Progenitor cell of endocrine pancreas (in vitro differentiated cells): ENCODE measurements around the gene MPI. TPM values are rescaled to one million over a fixed set of nuclear protein-coding genes. Genes with fewer than 3 reads are reported as not detected.
A peak's percentile ranks its signal among the peaks of the same experiment; 100 is the strongest.

ENCODE experiments used
- DNase-seq: peaks from one replicate; pipeline ENCODE4 v3.0.0; 2021; ENCODE audit warnings: low spot score; ENCODE audit not compliant: unreplicated experiment
- H3K27ac Mint-ChIP-seq: 2 replicates; pipeline ENCODE4 v1.8.0; 2021; ENCODE audit warnings: mild to moderate bottlenecking, moderate library complexity, mixed read lengths
- H3K27me3 Mint-ChIP-seq: 2 replicates; pipeline ENCODE4 v1.8.0; 2021; ENCODE audit warnings: mixed read lengths
- H3K36me3 Mint-ChIP-seq: 2 replicates; pipeline ENCODE4 v1.8.0; 2022; ENCODE audit warnings: mixed read lengths; ENCODE audit not compliant: insufficient read depth
- H3K4me1 Mint-ChIP-seq: 2 replicates; pipeline ENCODE4 v1.8.0; 2021; ENCODE audit warnings: low read depth, mixed read lengths
- H3K4me3 Mint-ChIP-seq: 2 replicates; pipeline ENCODE4 v1.8.0; 2021; ENCODE audit warnings: low read depth, mild to moderate bottlenecking, moderate library complexity, mixed read lengths
- H3K9me3 Mint-ChIP-seq: 2 replicates; pipeline ENCODE4 v1.8.0; 2021; ENCODE audit warnings: low read depth, mixed read lengths
- total RNA-seq: library from RNA; stranded (reverse); gene quantifications from 2 replicates; pipeline ENCODE4 v1.2.1, GENCODE V29; 2021
- TF ChIP-seq, protein P1 (sequence below): fragments of 200-600 bp; sonication (generic); IDR thresholded peaks from one replicate; pipeline ENCODE4 v1.5.0; 2021; ENCODE audit warnings: antibody characterized with exemption, mild to moderate bottlenecking; ENCODE audit not compliant: unreplicated experiment

MPI gene
- total RNA-seq, 1 donor from 2014 or later, result 39.6 TPM

- Mint-ChIP-seq H3K36me3 (peaks cover 18% of the 10 kb centered on the region), H3K27ac (no peak overlapping the region), H3K4me3 (no peak overlapping the region), H3K9me3 (no peaks in the 10 kb centered on the region), H3K27me3 (no peaks in the 10 kb centered on the region), H3K4me1 (peaks cover 11% of the 10 kb centered on the region)
- peak; percentile 25 for DNase-seq
- TF ChIP-seq, protein P1, sequence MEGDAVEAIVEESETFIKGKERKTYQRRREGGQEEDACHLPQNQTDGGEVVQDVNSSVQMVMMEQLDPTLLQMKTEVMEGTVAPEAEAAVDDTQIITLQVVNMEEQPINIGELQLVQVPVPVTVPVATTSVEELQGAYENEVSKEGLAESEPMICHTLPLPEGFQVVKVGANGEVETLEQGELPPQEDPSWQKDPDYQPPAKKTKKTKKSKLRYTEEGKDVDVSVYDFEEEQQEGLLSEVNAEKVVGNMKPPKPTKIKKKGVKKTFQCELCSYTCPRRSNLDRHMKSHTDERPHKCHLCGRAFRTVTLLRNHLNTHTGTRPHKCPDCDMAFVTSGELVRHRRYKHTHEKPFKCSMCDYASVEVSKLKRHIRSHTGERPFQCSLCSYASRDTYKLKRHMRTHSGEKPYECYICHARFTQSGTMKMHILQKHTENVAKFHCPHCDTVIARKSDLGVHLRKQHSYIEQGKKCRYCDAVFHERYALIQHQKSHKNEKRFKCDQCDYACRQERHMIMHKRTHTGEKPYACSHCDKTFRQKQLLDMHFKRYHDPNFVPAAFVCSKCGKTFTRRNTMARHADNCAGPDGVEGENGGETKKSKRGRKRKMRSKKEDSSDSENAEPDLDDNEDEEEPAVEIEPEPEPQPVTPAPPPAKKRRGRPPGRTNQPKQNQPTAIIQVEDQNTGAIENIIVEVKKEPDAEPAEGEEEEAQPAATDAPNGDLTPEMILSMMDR, result peak; percentile 89
Observed at GRCh38 chr15:74901612-74902063, 11.8 kb downstream of the MPI start.

DNA sequence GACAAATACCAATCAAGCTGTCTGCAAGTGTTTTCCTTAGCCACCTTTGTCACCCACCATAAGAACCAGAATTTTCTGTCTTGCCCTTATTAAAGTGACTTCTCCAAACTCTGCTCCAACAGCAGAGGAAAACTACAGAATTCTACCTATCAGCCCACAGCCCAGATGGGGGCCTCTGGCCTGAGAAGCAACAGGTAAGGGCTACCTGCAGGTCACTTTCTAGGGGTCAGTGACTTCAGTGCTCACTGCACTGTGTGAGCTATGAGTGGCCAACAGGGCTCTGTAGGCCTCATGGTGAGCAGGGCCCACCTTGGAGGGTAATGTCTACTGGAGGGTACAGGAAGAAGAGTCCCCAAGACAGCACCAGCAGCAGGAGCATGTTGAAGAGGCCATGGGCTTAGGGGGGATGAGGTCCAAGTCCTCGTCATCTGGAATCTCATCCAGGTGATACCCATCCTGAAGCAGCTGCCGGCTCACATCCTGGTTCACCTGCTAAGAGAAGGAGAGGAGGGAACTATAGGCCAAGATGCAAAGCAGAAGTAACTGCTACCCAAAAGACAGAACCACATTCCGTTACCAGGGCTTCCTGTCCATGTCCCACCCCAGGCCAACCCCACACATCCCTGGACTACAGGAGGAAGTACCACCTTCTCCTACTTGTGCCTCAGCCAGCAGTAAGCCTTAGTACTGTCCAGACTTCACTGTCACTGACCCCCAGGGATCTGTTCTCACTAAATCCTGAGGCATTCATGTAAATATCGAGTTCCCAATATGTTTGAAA lies 12.6 kb downstream of the MPI start:
- Mint-ChIP-seq H3K9me3 (no peaks in the 10 kb centered on the region), H3K27me3 (no peaks in the 10 kb centered on the region), H3K4me3 (no peak overlapping the region), H3K27ac (no peak overlapping the region), H3K4me1 (peaks cover 15% of the 10 kb centered on the region), H3K36me3 (peaks cover 18% of the 10 kb centered on the region)
- DNase-seq, result no peak
- TF ChIP-seq, protein P1, result no peak

- Mint-ChIP-seq H3K27ac (no peak overlapping the region), H3K36me3 (peaks cover 18% of the 10 kb centered on the region), H3K9me3 (no peaks in the 10 kb centered on the region), H3K4me1 (peaks cover 17% of the 10 kb centered on the region), H3K4me3 (no peak overlapping the region), H3K27me3 (no peaks in the 10 kb centered on the region)
- no peak for DNase-seq
- TF ChIP-seq, protein P1, result no peak
Observed at GRCh38 chr15:74903676-74904075, 13.8 kb downstream of the MPI start.

DNA sequence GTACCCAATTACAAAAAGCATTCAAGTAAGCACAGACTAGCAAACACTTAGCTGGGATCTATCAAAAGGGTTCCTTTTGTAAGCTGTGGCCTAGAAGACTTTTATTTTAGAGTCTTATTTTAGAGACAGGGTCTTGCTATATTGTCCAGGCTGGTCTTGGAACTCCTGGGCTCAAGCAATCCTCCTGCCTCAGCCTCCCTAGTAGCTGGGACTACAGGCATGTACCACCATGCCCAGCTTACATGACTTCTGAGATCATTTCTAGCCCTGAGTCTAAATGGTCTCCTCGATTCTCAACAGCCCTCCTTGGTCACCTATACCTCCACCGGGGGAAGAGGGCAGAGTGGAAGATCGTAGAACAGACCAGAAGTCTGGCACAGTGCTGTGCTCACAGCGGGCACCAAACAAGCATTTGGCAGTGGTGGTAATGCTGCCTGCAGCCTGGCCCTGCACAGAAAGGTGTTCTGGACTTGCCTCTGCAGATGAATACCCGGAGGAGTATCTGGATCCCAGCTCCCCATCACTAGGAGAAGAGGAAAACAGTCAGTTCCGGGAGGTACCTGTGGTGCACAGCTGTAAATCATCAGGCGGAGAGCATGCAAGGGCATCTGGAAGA lies 14.5 kb downstream of the MPI start:
- H3K36me3 Mint-ChIP-seq, result peaks cover 18% of the 10 kb centered on the region
- no peak for DNase-seq

DNA sequence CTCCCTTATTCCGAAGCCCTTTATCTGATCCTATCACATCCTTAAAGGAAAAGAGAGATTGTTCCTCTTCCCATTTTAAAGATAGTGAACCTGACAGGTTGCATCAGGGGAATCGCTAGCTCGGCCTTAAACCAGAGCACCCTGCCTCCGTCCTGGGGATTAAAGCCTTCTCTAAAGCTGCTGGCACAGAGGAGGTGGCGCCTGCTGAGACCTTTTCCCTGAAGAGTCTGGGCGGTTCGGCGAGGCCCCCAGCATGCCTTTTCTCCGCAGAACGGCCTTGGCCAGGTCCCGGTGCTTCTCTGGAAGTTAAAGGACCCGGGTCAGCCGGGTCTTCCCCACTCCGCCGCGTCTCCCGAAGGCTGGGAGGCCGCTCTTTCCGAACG lies 16.2 kb downstream of the MPI start:
- Mint-ChIP-seq H3K36me3 (peaks cover 13% of the 10 kb centered on the region), H3K4me1 (peaks cover 21% of the 10 kb centered on the region), H3K9me3 (no peaks in the 10 kb centered on the region), H3K27ac (peak overlapping the region; percentile 95), H3K27me3 (no peaks in the 10 kb centered on the region), H3K4me3 (peak overlapping the region; percentile 100)
- DNase-seq, result no peak
- TF ChIP-seq, protein P1, result no peak

More for the DNA sequence above, 14.5 kb downstream of the MPI start:
- TF ChIP-seq, protein P1, result no peak
- no peak overlapping the region for H3K27ac Mint-ChIP-seq
- H3K9me3 Mint-ChIP-seq, result no peaks in the 10 kb centered on the region
- H3K4me1 Mint-ChIP-seq, result peaks cover 21% of the 10 kb centered on the region
- H3K27me3 Mint-ChIP-seq, result no peaks in the 10 kb centered on the region
- peak overlapping the region; percentile 100 for H3K4me3 Mint-ChIP-seq
